K562 (cell line): ENCODE data around the gene SLC17A2. TPM values are rescaled to one million over a fixed set of nuclear protein-coding genes. Genes with fewer than 3 reads are reported as not detected.

Experiments used
- ATAC-seq: fragments of 200-7000 bp; cut with Tn5 transposase; 3 replicates; pipeline ENCODE4 v1.9.1; 2020; ENCODE audit warnings: moderate library complexity
- BruUV-seq: library from RNA; stranded (reverse); fragments of 400-500 nt; replicated peaks from 2 replicates; lab custom pipeline; 2021; lab: Mats Ljungman, UMichigan
- CTCF ChIA-PET: fragments of 300-600 bp; formaldehyde crosslinking; extraction: SDS; loops from one replicate; lab custom pipeline; 2021; ENCODE audit warnings: low intra/inter-chr PET ratio; lab: Yijun Ruan, JAX
- POLR2A ChIA-PET: fragments of 300-600, 350-650 bp; sonication (Branson Sonifier 250); formaldehyde crosslinking; extraction: SDS; loops from one replicate; lab custom pipeline; 2021; ENCODE audit warnings: antibody characterized with exemption, inconsistent platforms; lab: Yijun Ruan, JAX
- DNase-seq, 4 experiments: peaks; one replicate each; pipeline versions ENCODE4 v3.0.0 to v3.0.0-alpha.2; 2011 to 2018; ENCODE audit warnings: low spot score in 3 of 4, mixed read lengths in 3 of 4; ENCODE audit errors: extremely low read depth in 1 of 4
- FAIRE-seq: peaks from 2 replicates; lab custom pipeline; 2011; peaks lifted over from hg19 to GRCh38; lab: Jason Lieb, UNC
- H2AFZ ChIP-seq: 2 replicates; pipeline ENCODE4 v1.6.0; 2011; ENCODE audit warnings: low read depth, low read length, control low read depth, inconsistent platforms
- H3K27ac ChIP-seq: fragments of 200-600 bp; 3 replicates; pipeline ENCODE4 v1.8.0; 2011; ENCODE audit warnings: low read depth, mild to moderate bottlenecking, control low read depth, inconsistent platforms, low read length, moderate library complexity, mixed read lengths; ENCODE audit errors: extremely low read depth
- H3K27me3 ChIP-seq, 2 experiments: fragments of 300-600 bp in 1 of 2; 2 replicates in 1 of 2; 3 replicates in 1 of 2; pipeline versions ENCODE4 v1.6.0 to v1.8.0; 2011; ENCODE audit warnings: inconsistent platforms in 2 of 2, low read length in 2 of 2, mild to moderate bottlenecking in 1 of 2, mixed read lengths in 1 of 2, moderate library complexity in 1 of 2; ENCODE audit not compliant: control insufficient read depth in 2 of 2, insufficient read depth in 2 of 2
- H3K36me3 ChIP-seq: fragments of 300-600 bp; 3 replicates; pipeline ENCODE4 v1.8.0; 2011; ENCODE audit warnings: mild to moderate bottlenecking, low read length, inconsistent platforms; ENCODE audit not compliant: control insufficient read depth, insufficient read depth
- H3K4me1 ChIP-seq, 2 experiments: fragments of 200-600 bp in 1 of 2; replicated peaks in 1 of 2; 2 replicates in 1 of 2; 3 replicates in 1 of 2; pipeline versions ENCODE4 v1.5.1 to v1.8.0; 2011; ENCODE audit warnings: inconsistent platforms in 2 of 2, low read length in 2 of 2, mild to moderate bottlenecking in 1 of 2, mixed read lengths in 1 of 2, moderate library complexity in 1 of 2; ENCODE audit not compliant: control insufficient read depth in 2 of 2, insufficient read depth in 2 of 2
- H3K4me2 ChIP-seq: 2 replicates; pipeline ENCODE4 v1.6.1; 2011; ENCODE audit warnings: low read length, control low read depth, inconsistent platforms, mixed read lengths; ENCODE audit not compliant: insufficient read depth
- H3K4me3 ChIP-seq: fragments of 200-600 bp; sonication (generic), shearing (Covaris generic); 2 replicates; pipeline ENCODE4 v1.5.1; 2016; ENCODE audit warnings: control low read depth, inconsistent platforms
- H3K79me2 ChIP-seq: fragments of 200-600 bp; 3 replicates; pipeline ENCODE4 v1.8.0; 2011; ENCODE audit warnings: low read length, inconsistent platforms; ENCODE audit not compliant: control insufficient read depth, insufficient read depth
- H3K9ac ChIP-seq, 2 experiments: 2 replicates each; pipeline versions ENCODE4 v1.6.0 to v1.6.1; 2011; ENCODE audit warnings: low read depth in 2 of 2, low read length in 2 of 2, control low read depth in 1 of 2, inconsistent platforms in 1 of 2, mild to moderate bottlenecking in 1 of 2, mixed read lengths in 1 of 2; ENCODE audit not compliant: insufficient read depth in 1 of 2
- H3K9me1 ChIP-seq: one replicate; pipeline ENCODE4 v1.6.0; 2011; ENCODE audit warnings: inconsistent platforms, mild to moderate bottlenecking, low read length, moderate library complexity; ENCODE audit not compliant: control insufficient read depth, insufficient read depth
- H3K9me3 ChIP-seq: replicated peaks from 2 replicates; pipeline ENCODE4 v1.5.1; 2011; ENCODE audit warnings: low read depth, low read length, inconsistent platforms; ENCODE audit not compliant: control insufficient read depth, insufficient read depth
- H4K20me1 ChIP-seq: replicated peaks from 2 replicates; pipeline ENCODE4 v1.6.1; 2011; ENCODE audit warnings: low read length, inconsistent platforms, mixed read lengths; ENCODE audit not compliant: control insufficient read depth, insufficient read depth
- ARID1B ChIP-seq: fragments of 450-650 bp; IDR thresholded peaks from 2 replicates; pipeline ENCODE4 v1.6.1; 2016; ENCODE audit warnings: antibody characterized with exemption, mild to moderate bottlenecking, inconsistent platforms
- CBFB ChIP-seq: sonication (generic); formaldehyde crosslinking; IDR thresholded peaks from 2 replicates; pipeline ENCODE4 v1.4.0; 2020; ENCODE audit warnings: mild to moderate bottlenecking, missing genetic modification reagents
- CHCHD3 ChIP-seq: fragments of 250-450 bp; sonication (Bioruptor Pico); IDR thresholded peaks from 2 replicates; pipeline ENCODE4 v2.1.2; 2022; ENCODE audit warnings: mild to moderate bottlenecking
- EP300 ChIP-seq: IDR thresholded peaks from 2 replicates; pipeline ENCODE4 v1.6.1; 2012; ENCODE audit warnings: low read length, improper control_type of control experiment
- FOS ChIP-seq: IDR thresholded peaks from 3 replicates; pipeline ENCODE4 v1.6.1; 2011; ENCODE audit not compliant: insufficient read length; ENCODE audit errors: extremely low read depth
- FUS ChIP-seq: fragments of 200-400 bp; formaldehyde crosslinking; optimal IDR thresholded peaks from 2 replicates; pipeline ENCODE3; 2017; ENCODE audit warnings: low read depth, low read length
- GATAD2B ChIP-seq: fragments of 450-650 bp; IDR thresholded peaks from 2 replicates; pipeline ENCODE4 v1.6.1; 2017; ENCODE audit warnings: mild to moderate bottlenecking, borderline replicate concordance
- HDAC3 ChIP-seq: fragments of 450-650 bp; IDR thresholded peaks from 2 replicates; pipeline ENCODE4 v1.6.1; 2018; ENCODE audit warnings: borderline replicate concordance, mild to moderate bottlenecking, moderate library complexity; ENCODE audit not compliant: partially characterized antibody
- NFIC ChIP-seq: fragments of 450-650 bp; IDR thresholded peaks from 2 replicates; pipeline ENCODE4 v1.6.1; 2017; ENCODE audit warnings: mild to moderate bottlenecking, inconsistent platforms
- PML ChIP-seq: IDR thresholded peaks from 2 replicates; pipeline ENCODE4 v1.6.1; 2012; ENCODE audit warnings: low read length, inconsistent platforms
- ZBTB17 ChIP-seq: fragments of 450-650 bp; formaldehyde crosslinking; IDR thresholded peaks from 2 replicates; pipeline ENCODE4 v1.4.0; 2020; ENCODE audit warnings: mild to moderate bottlenecking
- ZNF354B ChIP-seq: fragments of 250-450 bp; sonication (Bioruptor Pico); IDR thresholded peaks from 2 replicates; pipeline ENCODE4 v1.4.0; 2020
- ZNF41 ChIP-seq: fragments of 250-450 bp; sonication (Bioruptor Pico); conservative IDR thresholded peaks from 2 replicates; pipeline ENCODE4 v1.4.0; 2020; ENCODE audit warnings: mild to moderate bottlenecking
- ZNF436 ChIP-seq: fragments of 250-450, 450-650 bp; sonication (Bioruptor Pico); formaldehyde crosslinking; IDR thresholded peaks from 2 replicates; pipeline ENCODE4 v1.7.0; 2020; ENCODE audit warnings: mild to moderate bottlenecking
- WGBS: fragments of 100-300 bp; shearing (Covaris generic); methylation state at CpG from one replicate; pipeline ENCODE4 v1.1.6; 2016; ENCODE audit warnings: low coverage, mixed read lengths; ENCODE audit not compliant: insufficient coverage; ENCODE audit errors: missing lambda C conversion rate; 5-methylcytosine and 5-hydroxymethylcytosine counted together
- in situ Hi-C: fragments of 300-500 bp; cut with MboI; formaldehyde crosslinking; loops from 4 replicates; pipeline ENCODE4 v1.15.0; 2018; ENCODE audit warnings: inconsistent platforms, mixed read lengths
- intact Hi-C: fragments of 100-400 bp; cut with micrococcal nuclease; formaldehyde crosslinking; loops from 2 replicates; pipeline ENCODE4 v1.14.2; 2022
- polyA plus RNA-seq, 8 experiments: library from polyadenylated mRNA; depleted of rRNA in 4 of 8; stranded (reverse) in 5 of 8; unstranded in 3 of 8; fragments of >200 nt; fragmentation: Nextera tagmentation in 2 of 8; fragmentation: Illumina TruSeq in 1 of 8; extraction: Ambion mirVana in 2 of 8; extraction: Trizol in 1 of 8; gene quantifications; 2 replicates each; pipeline versions ENCODE4 v1.2.1 to v1.2.3, GENCODE V29; 2011 to 2014; ENCODE audit warnings: inconsistent platforms in 1 of 8, missing spikeins in 1 of 8
- total RNA-seq, 7 experiments: library from RNA; depleted of rRNA in 6 of 7; stranded (reverse); fragments of >200 nt in 6 of 7; fragmentation: Illumina TruSeq in 2 of 7; extraction: Trizol in 2 of 7; gene quantifications; 2 replicates each; pipeline versions ENCODE4 v1.2.1 to v1.2.3, GENCODE V29; 2011 to 2021; ENCODE audit warnings: low replicate concordance in 1 of 7
- TF ChIP-seq, protein P1 (sequence below), 2 experiments: fragments of 450-650 bp in 1 of 2; IDR thresholded peaks; 2 replicates each; pipeline ENCODE4 v1.6.1; 2011 to 2017; ENCODE audit warnings: low read depth in 2 of 2, antibody characterized with exemption in 1 of 2, borderline replicate concordance in 1 of 2, low read length in 1 of 2, mild to moderate bottlenecking in 1 of 2, mixed read lengths in 1 of 2; ENCODE audit not compliant: control insufficient read depth in 1 of 2

SLC17A2 gene
- total and polyA plus RNA-seq, 9 of the 15 experiments (the other 6 are each of a cell fraction or from before 2014, with no cell fraction given) = not detected

- Histone ChIP-seq H2AFZ (peak overlapping the region; percentile 53; the same call in 1 of the 2 replicates), H3K36me3 (no peaks in the 10 kb centered on the region), H3K9me1 (no peaks in the 10 kb centered on the region), H3K9ac (no peak overlapping the region), H3K4me1 (peaks cover 6 to 19% of the 10 kb centered on the region in 2 experiments; a peak in 4 of 5 replicates), H4K20me1 (no peaks in the 10 kb centered on the region), H3K4me3 (no peak overlapping the region), H3K79me2 (peaks cover 8% of the 10 kb centered on the region), H3K4me2 (no peak overlapping the region), H3K9me3 (peaks cover 14% of the 10 kb centered on the region), H3K27ac (no peak overlapping the region), H3K27me3 (no peaks in the 10 kb centered on the region)
- DNase-seq (peak; percentile 50 to 80 (median 58)), ATAC-seq (peak; percentile 24), FAIRE-seq (peak; percentile 76)
- 39% methylated on average over 3 of the region's 3 CpGs for WGBS
- intact Hi-C loops (no loop called here), in situ Hi-C loops (no loop called here)
- no TSS peak for BruUV-seq
- CTCF ChIA-PET = no interaction called here
- POLR2A ChIA-PET = interaction anchor here (0.5 to 1.3 kb wide), 5 partner anchors 25 to 414 kb away, joined by 3 to 5 read pairs (median 3); a partner anchor contains a TSS
- TF ChIP-seq CHCHD3 (CRISPR knock-in tag) = no peak
- TF ChIP-seq, protein P1, sequence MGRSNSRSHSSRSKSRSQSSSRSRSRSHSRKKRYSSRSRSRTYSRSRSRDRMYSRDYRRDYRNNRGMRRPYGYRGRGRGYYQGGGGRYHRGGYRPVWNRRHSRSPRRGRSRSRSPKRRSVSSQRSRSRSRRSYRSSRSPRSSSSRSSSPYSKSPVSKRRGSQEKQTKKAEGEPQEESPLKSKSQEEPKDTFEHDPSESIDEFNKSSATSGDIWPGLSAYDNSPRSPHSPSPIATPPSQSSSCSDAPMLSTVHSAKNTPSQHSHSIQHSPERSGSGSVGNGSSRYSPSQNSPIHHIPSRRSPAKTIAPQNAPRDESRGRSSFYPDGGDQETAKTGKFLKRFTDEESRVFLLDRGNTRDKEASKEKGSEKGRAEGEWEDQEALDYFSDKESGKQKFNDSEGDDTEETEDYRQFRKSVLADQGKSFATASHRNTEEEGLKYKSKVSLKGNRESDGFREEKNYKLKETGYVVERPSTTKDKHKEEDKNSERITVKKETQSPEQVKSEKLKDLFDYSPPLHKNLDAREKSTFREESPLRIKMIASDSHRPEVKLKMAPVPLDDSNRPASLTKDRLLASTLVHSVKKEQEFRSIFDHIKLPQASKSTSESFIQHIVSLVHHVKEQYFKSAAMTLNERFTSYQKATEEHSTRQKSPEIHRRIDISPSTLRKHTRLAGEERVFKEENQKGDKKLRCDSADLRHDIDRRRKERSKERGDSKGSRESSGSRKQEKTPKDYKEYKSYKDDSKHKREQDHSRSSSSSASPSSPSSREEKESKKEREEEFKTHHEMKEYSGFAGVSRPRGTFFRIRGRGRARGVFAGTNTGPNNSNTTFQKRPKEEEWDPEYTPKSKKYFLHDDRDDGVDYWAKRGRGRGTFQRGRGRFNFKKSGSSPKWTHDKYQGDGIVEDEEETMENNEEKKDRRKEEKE (IDR thresholded peaks at IDR 0.05; ENCODE audit: borderline replicate concordance in 1 of 2, control insufficient read depth in 1 of 2, low read depth in 2 of 2, low read length in 1 of 2) = no peak
- no peak for TF ChIP-seq FUS
- TF ChIP-seq ZBTB17 (CRISPR knock-in tag) = peak; percentile 77; the same call in 1 of the 2 replicates
- TF ChIP-seq NFIC = peak; percentile 18; the same call in 1 of the 2 replicates
- no peak for TF ChIP-seq CBFB (CRISPR knock-in tag)
- 0 out of 2 replicates have a peak, but pooled peaks have one; percentile 36 for TF ChIP-seq GATAD2B
- no peak for TF ChIP-seq ZNF41 (CRISPR knock-in tag)
- TF ChIP-seq FOS = no peak
- TF ChIP-seq ARID1B = peak; percentile 87
- peak; percentile 54 for TF ChIP-seq HDAC3
- no peak for TF ChIP-seq ZNF354B (CRISPR knock-in tag)
- no peak for TF ChIP-seq ZNF436 (CRISPR knock-in tag)
- TF ChIP-seq PML = peak; percentile 55
- TF ChIP-seq EP300 = peak; percentile 35; the same call in 1 of the 2 replicates
Observed at GRCh38 chr6:25958700-25959162, 28.2 kb upstream of the SLC17A2 start.
